HepG2 (cell line): ENCODE data around the gene INHBC. TPM values are rescaled to one million over a fixed set of nuclear protein-coding genes. Genes with fewer than 3 reads are reported as not detected.

Experiments used
- ARHGAP35 ChIP-seq: sonication (generic); formaldehyde crosslinking; IDR thresholded peaks from 2 replicates; pipeline ENCODE4 v1.9.0; 2022; ENCODE audit warnings: mild to moderate bottlenecking, inconsistent platforms, moderate library complexity, missing genetic modification reagents, borderline replicate concordance
- CTCF ChIP-seq: sonication (generic); formaldehyde crosslinking; IDR thresholded peaks from 2 replicates; pipeline ENCODE4 v1.5.0; 2020; ENCODE audit warnings: mild to moderate bottlenecking, missing genetic modification reagents, moderate library complexity
- DMAP1 ChIP-seq: IDR thresholded peaks from 2 replicates; pipeline ENCODE4 v1.6.1; 2016
- GPN1 ChIP-seq: sonication (generic); formaldehyde crosslinking; IDR thresholded peaks from 2 replicates; pipeline ENCODE4 v1.5.1; 2020; ENCODE audit warnings: missing genetic modification reagents, borderline replicate concordance
- HMGXB4 ChIP-seq, 2 experiments: sonication (generic) in 1 of 2; formaldehyde crosslinking in 1 of 2; IDR thresholded peaks; 2 replicates each; pipeline versions ENCODE4 v1.4.0 to v1.6.1; 2018 to 2020; ENCODE audit warnings: missing genetic modification reagents in 2 of 2, borderline replicate concordance in 1 of 2, low read depth in 1 of 2, mild to moderate bottlenecking in 1 of 2, missing biosample characterization in 1 of 2
- KDM2A ChIP-seq: sonication (generic); formaldehyde crosslinking; IDR thresholded peaks from 2 replicates; pipeline ENCODE4 v1.4.0; 2020; ENCODE audit warnings: low read depth, missing genetic modification reagents, borderline replicate concordance
- MXD3 ChIP-seq: IDR thresholded peaks from 2 replicates; pipeline ENCODE4 v1.6.1; 2016; ENCODE audit warnings: mild to moderate bottlenecking, missing biosample characterization, missing genetic modification reagents
- SP4 ChIP-seq: sonication (generic); formaldehyde crosslinking; IDR thresholded peaks from 2 replicates; pipeline ENCODE4 v1.8.1; 2023; ENCODE audit warnings: mild to moderate bottlenecking, missing genetic modification reagents
- UBTF ChIP-seq: sonication (generic); formaldehyde crosslinking; IDR thresholded peaks from 2 replicates; pipeline ENCODE4 v1.4.0; 2020; ENCODE audit warnings: mild to moderate bottlenecking, missing genetic modification reagents
- ZHX1 ChIP-seq: sonication (generic); formaldehyde crosslinking; IDR thresholded peaks from 2 replicates; pipeline ENCODE4 v1.8.1; 2022; ENCODE audit warnings: low read depth, mild to moderate bottlenecking, missing genetic modification reagents
- ZMYM4 ChIP-seq: sonication (generic); formaldehyde crosslinking; IDR thresholded peaks from 2 replicates; pipeline ENCODE4 v1.8.1; 2023; ENCODE audit warnings: mild to moderate bottlenecking, missing genetic modification reagents
- ZNF281 ChIP-seq: sonication (generic); formaldehyde crosslinking; IDR thresholded peaks from 2 replicates; pipeline ENCODE4 v1.4.0; 2020; ENCODE audit warnings: missing genetic modification reagents, borderline replicate concordance
- ZNF354B ChIP-seq: sonication (generic); formaldehyde crosslinking; IDR thresholded peaks from 2 replicates; pipeline ENCODE4 v1.8.0; 2022; ENCODE audit warnings: mild to moderate bottlenecking, missing genetic modification reagents
- ZNF83 ChIP-seq: sonication (generic); formaldehyde crosslinking; IDR thresholded peaks from 2 replicates; pipeline ENCODE4 v1.4.0; 2020; ENCODE audit warnings: missing genetic modification reagents, mild to moderate bottlenecking, borderline replicate concordance
- polyA plus RNA-seq, 8 experiments: library from polyadenylated mRNA; depleted of rRNA in 3 of 8; stranded (reverse) in 7 of 8; unstranded in 1 of 8; fragments of >200 nt; fragmentation: Illumina TruSeq in 4 of 8; extraction: Trizol in 4 of 8; gene quantifications; 2 replicates each; pipeline versions ENCODE4 v1.2.1 to v1.2.3, GENCODE V29; 2011 to 2016; ENCODE audit warnings: low read depth in 4 of 8, missing spikeins in 1 of 8, mixed read lengths in 1 of 8; ENCODE audit not compliant: insufficient read depth in 1 of 8
- total RNA-seq, 5 experiments: library from RNA; depleted of rRNA; stranded (reverse); fragments of >200 nt; fragmentation: Illumina TruSeq; extraction: Trizol; gene quantifications; 2 replicates each; pipeline ENCODE4 v1.2.3, GENCODE V29; 2016; ENCODE audit warnings: low read depth in 1 of 5

INHBC gene
- total and polyA plus RNA-seq, 2 of the 13 experiments (the other 11 are each of a cell fraction or from before 2014, with no cell fraction given): 1.8 to 13.8 TPM

- TF ChIP-seq ZNF83 (CRISPR knock-in tag): no peak; the same call in 1 of the 2 replicates
- no peak for TF ChIP-seq GPN1 (CRISPR knock-in tag)
- TF ChIP-seq UBTF: 0 out of 2 replicates have a peak, but pooled peaks have one; percentile 56
- no peak for TF ChIP-seq ZNF281
- no peak for TF ChIP-seq KDM2A (CRISPR knock-in tag)
- no peak; the same call in 1 of the 2 replicates for TF ChIP-seq CTCF (CRISPR knock-in tag)
- TF ChIP-seq ARHGAP35 (CRISPR knock-in tag): no peak; the same call in 1 of the 2 replicates
- 0 out of 2 replicates have a peak, but pooled peaks have one; percentile 6 for TF ChIP-seq MXD3 (CRISPR knock-in tag)
- no peak for TF ChIP-seq ZHX1 (CRISPR knock-in tag)
- TF ChIP-seq DMAP1 (CRISPR knock-in tag): no peak; the same call in 1 of the 2 replicates
- no peak for TF ChIP-seq SP4 (CRISPR knock-in tag)
- no peak for TF ChIP-seq ZNF354B (CRISPR knock-in tag)
- TF ChIP-seq HMGXB4 (CRISPR knock-in tag; IDR thresholded peaks at IDR 0.05; ENCODE audit: borderline replicate concordance in 1 of 2, low read depth in 1 of 2): peak in 1 of 2 experiments; percentile 7; a peak in 1 of 4 replicates
- TF ChIP-seq ZMYM4 (CRISPR knock-in tag): no peak
Observed at GRCh38 chr12:57455374-57456144, 21.0 kb downstream of the INHBC start (continued).
